Inflammatory macrophage treated with lipopolysaccharide for 1 hour (primary cell): ENCODE measurements around the gene SCUBE1.
"Not testable (repeated sequence)": the region's sequence is repeated elsewhere in the genome, so short reads cannot be mapped to it uniquely, and the experiment has no call there.

Experiments used
- DNase-seq, 2 donors: peaks; one replicate each; pipeline ENCODE4 v3.0.0-alpha.2; 2020 to 2022

SCUBE1 gene

DNA sequence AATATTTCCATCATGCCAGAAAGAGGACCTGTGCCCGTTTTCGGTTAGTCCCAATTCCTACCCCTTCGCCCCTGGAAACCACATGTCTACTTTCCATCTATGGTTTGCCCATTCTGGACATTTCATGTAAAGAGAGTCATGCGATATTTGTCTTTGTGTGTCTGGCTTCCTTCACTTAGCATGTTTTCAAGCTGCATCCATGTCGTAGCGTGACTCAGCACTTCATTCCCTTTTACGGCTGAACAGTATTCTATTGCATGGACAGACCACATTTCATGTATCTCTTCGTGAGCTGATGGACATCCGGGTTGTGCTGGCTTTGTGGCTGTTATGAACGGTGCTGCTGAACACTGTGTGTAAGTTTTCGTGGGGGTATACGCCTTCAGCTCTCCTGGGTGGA lies 43.4 kb downstream of the SCUBE1 start:
- DNase-seq: no peak

DNA sequence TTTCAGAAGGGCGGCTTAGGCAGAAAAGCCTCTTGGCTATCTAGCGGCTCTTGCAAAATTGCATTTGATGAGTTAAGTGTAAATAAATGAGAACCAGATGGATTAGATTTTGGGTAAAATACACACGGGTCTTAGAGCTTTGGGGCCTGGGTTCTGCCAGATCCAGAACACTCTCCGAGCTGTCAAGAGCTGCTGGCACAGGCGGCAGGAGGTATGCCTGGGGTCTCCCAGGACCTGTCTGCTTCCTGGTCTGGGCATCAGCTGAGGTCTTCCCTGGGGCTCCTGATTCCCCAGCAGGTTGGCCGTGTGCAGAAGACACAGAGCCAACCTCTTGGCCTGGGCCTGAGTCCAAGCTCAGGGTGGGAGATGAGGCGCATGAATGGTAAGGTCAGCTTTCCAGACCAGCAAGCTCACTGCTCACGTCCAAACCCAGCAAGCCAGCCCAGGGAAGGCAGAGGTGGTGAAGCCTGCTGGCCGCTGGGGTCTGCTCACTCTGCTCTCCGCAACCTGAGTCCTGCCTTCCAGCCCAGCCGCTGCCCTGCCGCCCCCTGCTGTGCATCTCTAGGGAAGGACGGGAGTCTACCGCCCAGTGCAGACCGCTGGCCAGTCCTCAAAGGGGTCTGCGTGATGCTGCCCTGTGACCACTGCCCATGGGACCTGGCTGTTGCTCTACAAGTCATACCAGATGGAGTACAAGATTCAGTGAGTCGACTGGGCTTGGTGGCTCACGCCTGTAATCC lies 44.9 kb downstream of the SCUBE1 start:
- DNase-seq: no peak

DNA sequence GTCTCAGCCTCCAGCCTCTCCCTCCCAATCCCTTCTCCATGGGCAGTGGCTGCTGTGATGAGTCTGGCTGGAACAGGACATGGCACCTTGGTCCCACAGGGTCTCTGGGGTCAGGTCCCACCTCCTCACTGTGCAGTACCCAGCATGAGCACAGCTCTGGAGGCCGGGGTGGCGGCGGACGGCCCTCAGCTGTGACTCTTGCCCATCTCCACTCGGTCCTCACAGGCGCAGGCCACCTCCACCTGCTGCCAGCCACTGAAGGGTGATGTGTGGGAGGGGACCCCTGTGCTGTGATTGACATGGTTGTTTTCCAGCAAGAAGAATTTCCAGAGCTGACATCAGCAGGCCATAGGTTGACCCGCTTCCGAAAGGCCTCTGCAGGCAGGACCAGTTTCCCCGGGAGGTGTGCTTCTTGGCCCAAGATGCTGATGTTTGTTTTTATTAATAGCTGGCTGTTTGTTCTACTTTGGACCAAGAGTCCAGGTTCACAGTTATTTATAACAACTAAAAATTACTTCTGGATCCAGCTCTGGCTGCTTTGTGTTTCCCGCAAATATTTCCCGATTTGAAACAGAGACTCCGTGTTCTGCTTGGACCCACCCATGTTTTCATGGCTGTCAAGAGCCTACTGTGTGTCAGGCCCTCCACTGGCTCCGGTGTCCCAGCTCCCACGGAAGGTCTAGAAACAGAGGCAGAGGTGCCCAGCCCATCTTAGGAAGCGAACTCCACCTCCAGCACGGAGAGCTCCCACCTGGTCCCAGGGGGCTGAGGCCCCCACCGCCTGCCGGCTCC lies 45.7 kb downstream of the SCUBE1 start:
- no peak for DNase-seq

GRCh38 chr22:43296276-43296902 lies 46.8 kb downstream of the SCUBE1 start:
- DNase-seq: no peak

DNA sequence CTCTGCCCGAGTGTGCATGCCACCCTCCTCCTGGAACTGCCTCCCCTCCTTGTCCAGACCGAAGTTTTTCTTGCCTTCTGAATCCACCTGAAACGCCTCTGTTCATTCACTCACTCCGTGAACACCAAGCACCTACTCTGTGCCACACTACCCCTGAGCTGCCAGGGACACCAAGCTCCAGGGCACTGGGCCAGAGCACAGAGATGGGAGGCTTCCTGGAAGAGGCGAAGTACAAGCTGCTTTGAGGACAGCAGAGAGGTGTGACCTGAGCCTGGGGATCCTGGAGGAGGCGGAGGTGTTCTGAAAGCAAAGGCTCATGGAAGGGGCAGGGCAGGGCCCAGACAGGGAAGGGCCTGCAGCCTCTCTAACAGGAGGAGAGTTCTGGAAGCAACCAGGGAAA lies 47.5 kb downstream of the SCUBE1 start:
- no peak for DNase-seq

DNA sequence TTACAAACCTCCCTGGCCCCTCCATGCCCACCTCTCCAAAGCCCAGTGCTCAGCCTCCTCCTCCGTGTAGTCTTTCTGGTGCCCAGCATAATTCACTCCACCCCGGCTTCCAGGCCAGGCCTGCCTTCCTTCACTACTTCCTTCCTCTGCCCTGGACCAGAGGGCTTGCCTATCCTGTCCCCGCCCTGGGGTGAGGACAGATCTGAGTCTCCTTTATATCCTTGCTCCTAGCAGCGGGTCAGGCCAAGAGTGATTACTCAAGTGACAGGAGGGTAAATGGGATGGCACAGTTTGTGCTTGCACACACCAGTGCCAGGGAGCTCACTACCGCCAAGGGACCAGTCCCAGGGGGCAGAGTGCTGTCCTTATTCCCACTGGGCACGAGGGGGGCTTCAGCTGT lies 48.0 kb downstream of the SCUBE1 start:
- DNase-seq: no peak

GRCh38 chr22:43293655-43294392 lies 49.3 kb downstream of the SCUBE1 start:
- DNase-seq: peak; percentile 45 to 49

DNA sequence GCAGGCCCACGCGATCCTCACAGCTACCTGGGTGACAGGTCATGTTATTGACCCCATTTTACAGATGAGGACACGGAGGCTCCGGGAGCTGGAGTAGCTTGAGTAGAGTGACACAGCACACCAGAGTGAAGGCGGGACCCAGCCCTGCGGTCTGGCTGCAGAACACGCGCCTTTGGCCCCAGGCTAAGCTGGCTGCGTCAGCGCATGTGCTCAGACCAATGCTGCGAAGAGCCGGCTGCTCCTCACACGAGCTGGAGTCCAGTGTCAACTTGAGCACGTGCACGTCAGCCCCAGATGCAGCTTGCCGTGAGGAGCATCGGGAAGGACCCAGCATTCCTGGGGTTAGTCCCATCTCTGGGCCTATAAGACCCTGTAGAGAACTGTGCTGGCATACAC lies 49.9 kb downstream of the SCUBE1 start:
- no peak for DNase-seq

- DNase-seq: no peak
These were observed 50.5 kb downstream of the SCUBE1 start for GRCh38 chr22:43292630-43293018.

- no peak for DNase-seq
These were observed 51.8 kb downstream of the SCUBE1 start for GRCh38 chr22:43291381-43291780.

GRCh38 chr22:43289976-43290721 lies 53.0 kb downstream of the SCUBE1 start:
- no peak for DNase-seq

DNA sequence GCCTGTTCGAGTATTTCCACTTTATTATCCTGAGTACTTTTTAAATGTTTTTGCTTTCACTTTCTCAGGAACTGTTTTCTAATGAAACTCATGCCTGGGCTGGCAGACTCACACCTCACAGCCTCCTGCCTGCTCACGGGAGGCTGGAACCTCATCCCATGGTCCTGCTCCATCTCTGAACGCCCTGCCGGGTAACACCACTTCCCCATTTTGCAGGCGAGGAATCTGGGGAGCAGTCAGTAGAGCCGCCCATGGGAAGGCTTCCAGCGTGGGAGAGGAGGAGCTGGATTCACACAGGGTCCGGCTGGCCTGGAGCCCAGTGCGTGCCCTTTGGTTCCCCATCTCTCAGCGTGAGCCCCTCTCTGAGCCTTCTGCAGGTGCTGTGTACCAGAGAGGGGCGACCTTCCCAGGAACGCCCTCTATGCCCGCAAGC lies 53.6 kb downstream of the SCUBE1 start:
- peak in 1 of 2 donors; percentile 16 for DNase-seq

DNA sequence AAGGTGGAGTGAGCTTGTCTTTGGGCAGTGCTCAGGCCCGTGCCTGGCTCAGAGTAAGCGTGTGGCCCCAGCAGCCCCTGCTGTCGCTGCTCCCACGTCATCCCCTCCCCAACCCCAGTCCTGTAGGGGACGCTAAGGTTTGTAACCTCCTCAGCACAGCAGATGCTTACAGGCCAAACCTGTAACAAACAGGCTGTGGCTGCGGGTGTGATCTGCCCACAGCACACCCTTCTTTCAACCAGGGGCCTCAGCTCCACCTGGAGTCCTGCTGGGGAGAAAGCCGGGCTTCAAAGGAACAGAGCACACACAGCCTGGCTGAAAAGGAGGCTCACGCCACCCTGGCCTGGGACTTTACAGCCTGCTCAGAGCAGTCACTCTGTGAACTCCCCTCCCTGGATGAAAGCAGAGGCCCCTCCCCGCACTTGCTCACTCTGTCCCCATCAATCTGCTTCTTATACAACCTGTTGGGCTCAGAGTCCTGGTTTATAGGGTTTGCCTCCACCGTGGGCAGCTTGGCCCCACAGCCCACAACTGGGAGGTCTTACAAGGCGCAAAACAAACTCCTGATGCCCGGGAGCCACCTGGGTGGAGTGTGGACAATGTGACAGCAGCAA lies 54.3 kb downstream of the SCUBE1 start:
- DNase-seq: no peak

DNA sequence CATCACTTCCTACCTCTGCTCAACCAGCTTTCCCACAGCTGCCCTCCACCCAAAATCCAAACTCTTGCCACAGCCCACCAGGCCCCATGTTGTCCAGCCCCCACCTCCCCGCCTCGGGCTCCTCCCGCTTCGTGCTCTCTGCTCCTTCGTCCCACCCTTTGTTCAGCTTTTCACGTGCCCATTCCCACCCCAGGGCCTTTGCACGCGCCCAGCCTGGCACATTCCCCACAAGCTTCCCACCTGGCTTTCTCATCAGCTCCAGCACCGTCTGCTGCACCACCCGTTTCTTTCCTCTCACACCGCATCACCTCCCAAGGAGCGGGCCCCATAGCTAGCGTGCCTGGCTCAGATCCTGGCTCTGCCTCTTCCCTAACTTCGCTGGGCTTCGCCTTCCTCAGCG lies 54.8 kb downstream of the SCUBE1 start:
- no peak for DNase-seq

- DNase-seq: no peak
These were observed 55.7 kb downstream of the SCUBE1 start for GRCh38 chr22:43287441-43287840.

DNA sequence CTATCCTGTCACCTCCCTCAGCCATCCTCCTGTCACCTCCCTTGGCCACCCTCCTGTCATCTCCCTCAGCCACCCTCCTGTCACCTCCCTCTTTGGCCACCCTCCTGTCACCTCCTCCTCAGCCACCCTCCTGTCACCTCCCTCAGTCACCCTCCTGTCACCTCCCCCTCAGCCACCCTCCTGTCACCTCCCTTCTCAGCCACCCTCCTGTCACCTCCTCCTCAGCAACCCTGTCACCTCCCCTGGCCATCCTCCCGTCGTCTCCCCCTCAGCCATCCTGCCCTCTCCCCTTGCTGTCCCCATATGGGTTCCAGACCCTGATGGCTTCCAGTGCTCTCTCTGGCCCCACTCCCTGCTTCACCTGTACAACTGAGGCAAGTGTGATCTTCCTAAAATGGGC lies 61.8 kb downstream of the SCUBE1 start:
- DNase-seq: no peak

DNA sequence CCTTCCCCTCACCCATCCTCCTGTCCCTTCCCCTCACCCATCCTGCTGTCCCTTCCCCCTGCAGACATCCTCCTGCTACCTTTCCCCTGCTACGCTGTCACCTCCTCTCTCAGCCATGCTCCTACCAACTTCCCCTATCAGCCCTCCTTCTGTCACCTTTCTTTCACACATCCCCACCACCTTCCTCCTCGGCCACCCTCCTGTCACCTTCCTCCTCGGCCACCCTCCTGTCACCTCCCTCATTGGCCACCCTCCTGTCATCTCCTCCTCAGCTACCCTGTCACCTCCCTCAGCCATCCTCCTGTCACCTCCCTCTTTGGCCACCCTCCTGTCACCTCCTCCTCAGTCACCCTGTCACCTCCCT lies 62.7 kb downstream of the SCUBE1 start:
- not testable (repeated sequence) for DNase-seq

DNA sequence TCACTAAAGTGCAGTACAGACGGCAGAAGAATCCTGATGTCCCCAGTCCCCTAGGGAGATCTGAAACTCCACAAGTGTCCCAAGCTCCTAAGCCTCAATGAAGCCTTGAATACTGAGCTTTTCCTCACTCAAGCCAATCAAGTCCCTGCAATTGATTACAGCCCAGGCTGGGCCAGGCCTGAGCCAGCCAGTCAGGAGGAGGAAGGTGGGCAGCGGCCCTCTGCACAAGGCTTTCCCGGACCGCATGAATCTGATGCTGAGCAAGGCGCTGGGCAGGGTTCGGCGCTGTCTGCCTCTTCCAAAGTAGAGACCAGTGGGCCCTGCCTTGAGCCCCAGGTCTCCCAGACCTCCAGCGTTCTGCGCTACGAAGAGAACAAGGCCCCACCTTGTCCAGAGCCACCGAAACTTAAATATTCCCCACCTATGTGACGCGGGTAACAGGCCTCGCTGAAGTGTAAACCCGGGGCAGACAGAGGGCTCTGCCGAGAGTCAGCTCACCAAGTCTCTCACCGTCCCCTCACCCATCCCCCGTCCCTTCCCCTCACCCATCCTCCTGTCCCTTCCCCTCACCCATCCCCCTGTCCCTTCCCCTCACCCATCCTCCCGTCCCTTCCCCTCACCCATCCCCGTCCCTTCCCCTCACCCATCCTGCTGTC lies 63.2 kb downstream of the SCUBE1 start:
- no peak for DNase-seq

DNA sequence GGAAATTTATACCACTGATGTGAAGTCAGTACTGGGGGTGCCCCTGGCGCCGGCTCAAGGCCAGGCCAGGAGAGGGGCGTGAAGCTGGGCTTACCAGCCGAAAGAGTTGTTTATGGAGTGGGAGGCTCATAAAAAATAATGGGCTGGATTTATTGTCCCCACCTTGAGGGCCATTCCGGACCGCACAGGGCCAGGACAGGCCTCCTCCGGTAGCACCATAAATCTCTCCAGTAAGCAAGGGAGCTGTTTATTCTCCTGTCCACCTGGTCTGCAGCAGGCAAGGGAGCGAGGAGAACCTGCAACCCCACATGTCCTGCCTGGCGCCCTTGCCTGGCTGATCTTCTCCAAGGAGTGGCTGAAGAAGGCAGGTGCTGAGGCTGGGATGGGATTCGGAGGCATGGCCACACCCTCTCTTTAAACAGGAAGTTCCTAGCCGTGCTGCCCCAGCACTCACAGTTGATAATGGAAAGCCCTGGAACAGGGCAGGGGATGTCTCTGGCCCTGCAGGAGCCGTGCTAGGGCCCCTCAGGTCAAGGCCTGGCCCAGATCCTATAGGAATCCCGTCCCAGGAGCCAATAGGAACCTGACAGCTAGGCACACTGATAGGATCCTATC lies 65.1 kb downstream of the SCUBE1 start:
- DNase-seq: no peak

DNA sequence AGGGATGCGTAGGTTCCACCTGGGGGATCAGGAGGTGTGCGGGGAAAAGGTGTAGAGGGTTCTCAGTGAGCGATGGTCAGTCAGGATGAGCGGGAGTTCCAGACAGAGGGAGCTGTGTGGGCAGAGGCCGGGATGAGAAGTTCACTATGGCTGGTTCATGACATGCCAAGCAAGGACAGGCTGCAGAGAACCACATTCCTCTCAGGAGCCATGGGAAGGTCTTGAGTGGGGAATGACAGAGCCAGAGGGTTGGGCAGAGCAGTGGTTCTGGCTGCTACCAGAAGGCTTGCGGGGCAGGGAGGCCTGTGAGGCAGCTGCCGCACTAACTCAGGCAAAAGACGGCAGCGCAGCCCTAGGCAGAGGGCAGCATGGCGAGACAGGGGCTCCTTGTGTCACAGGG lies 66.1 kb downstream of the SCUBE1 start:
- no peak for DNase-seq

- DNase-seq: peak in 1 of 2 donors; percentile 44
These were observed 66.9 kb downstream of the SCUBE1 start for GRCh38 chr22:43276321-43276720.
